NCI-H69 (cell line): Measurements from ENCODE around the gene FAM222B.

ENCODE experiments used
- DNase-seq: peaks from one replicate; lab custom pipeline; 2025; lab: John Stamatoyannopoulos, UW

The FAM222B gene

DNA sequence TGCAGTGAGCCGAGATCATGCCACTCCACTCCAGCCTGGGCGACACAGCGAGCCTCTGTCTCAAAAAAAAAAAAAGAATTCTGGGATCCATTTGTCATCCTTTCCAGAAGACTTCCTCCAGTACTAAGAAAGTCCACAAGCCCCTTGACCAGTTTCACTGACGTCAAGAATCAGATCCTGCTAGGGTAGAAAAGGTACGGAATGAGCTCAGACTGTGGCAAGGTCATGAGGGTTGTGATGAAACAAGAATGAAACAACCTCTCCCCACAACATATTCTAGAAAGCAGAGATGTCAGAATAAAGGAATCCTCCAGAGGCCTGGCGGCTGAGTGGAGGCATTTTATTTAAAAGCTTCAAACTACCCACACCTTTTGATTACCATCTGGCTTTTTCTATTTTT, 68.9 kb downstream of the FAM222B start:
- no peak for DNase-seq

DNA sequence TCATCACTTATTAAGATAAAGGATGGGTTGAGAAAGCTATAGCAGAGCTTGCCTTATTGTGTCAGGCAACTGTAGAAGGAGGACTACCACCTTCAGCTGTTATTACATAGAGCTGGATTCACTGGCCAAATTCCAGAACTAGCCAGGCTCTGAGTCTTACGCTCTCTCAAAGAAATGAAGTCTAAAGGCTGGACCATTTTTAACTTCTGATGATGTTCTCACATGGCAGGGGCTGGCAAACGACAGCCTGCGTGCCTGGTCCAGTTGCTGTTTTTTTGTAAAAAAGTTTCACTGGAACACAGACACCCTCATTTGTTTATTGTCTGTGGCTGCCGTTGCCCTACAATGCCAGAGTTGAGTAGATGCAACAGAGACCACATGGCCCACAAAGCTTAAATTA, 77.6 kb downstream of the FAM222B start:
- DNase-seq: no peak

DNA sequence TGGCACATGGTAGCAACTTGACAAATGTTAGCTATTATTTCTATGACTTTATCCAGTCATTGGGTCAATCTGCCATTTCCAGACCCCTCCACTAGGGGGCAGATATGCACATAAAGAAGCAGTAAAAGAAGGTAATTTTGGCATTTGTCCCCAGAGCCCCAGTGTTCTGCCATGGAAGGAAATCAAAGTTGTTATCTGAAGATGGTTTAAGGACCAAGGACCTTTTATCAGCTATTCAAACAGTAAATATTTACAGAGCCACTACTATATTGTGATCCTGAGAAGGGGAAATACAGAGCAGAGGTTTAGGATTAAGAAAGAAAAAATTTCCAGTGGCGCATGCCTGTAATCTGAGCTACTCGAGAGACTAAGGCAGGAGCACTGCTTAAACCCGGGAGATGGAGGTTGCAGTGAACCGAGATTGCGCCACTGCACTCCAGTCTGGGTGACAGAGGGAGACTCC, 78.8 kb downstream of the FAM222B start:
- DNase-seq: peak; percentile 80

DNA sequence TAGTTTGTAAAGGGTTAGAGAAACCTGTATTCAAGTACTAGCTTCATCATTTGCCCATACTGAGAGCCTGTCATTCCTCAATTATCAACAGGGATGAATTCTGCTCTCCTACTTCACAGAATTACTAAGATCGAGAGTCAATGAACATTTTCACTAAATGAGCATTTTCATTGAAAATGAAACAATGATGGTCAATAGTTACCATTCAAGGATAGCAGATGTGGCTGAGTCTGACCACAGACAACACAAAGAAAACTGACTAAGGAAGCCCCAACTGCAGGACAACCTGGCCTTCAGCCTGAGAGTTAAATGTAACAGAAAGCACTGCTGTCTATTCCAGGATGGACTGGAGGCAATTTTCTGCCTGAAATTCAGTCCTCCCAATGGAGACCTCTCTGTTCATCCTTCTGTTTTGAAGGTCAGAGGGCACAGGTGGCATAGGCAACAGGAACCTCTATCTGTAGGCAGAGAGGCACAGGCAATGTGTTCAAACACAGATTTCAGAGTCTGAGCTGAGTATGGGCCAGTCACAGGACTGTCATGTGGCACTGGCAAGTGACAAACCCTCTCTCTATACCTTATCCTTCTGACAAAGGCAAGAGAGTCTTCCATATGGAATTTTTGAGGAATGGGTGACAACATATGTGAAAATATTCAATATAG, 79.3 kb downstream of the FAM222B start:
- DNase-seq: no peak

DNA sequence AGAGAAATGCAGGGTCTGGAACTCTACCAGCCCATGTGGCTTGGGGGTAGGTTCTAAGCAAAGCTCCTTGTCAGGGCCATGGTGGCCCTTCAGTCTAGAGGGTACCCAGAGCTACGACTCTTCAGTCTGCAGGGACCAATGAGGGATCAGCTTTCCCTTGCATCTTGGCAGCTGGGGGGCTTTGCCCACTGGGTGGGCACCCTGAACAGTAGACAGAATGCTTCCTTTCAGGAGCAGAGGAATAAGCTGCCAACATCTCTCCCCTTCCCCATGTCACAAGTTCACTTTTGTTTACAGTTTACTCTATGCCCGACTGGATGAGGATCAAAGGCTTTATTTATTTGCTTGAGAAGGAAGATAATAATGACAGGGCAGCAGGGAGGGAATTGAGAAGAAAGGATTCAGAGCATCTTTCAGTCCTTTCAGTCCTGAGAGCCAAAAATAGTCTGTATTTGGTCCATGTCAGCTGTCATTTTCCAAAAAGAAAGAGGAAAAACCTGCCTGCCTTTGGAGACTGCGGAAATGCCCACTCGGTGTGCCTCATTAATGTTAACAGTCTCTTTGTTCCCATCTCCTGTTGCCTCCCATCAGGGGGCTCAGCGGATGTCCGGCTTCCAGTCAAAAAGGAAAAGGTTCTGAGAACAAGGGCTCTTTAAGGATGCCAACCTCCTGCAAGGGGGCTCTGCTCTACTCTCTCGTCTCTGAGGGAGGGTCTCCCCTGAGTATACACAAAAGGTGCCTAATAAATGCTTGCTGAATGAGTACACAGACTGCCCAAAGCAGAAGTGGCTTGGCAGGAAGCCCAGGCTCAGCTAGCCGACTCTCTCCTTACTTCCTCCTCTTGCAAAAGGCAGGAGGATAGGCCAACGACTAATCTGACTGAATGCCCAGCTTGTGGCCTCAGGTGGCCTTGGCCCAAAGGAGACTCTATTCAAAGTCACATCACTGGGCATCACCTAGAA, 81.7 kb downstream of the FAM222B start:
- DNase-seq: peak; percentile 92

DNA sequence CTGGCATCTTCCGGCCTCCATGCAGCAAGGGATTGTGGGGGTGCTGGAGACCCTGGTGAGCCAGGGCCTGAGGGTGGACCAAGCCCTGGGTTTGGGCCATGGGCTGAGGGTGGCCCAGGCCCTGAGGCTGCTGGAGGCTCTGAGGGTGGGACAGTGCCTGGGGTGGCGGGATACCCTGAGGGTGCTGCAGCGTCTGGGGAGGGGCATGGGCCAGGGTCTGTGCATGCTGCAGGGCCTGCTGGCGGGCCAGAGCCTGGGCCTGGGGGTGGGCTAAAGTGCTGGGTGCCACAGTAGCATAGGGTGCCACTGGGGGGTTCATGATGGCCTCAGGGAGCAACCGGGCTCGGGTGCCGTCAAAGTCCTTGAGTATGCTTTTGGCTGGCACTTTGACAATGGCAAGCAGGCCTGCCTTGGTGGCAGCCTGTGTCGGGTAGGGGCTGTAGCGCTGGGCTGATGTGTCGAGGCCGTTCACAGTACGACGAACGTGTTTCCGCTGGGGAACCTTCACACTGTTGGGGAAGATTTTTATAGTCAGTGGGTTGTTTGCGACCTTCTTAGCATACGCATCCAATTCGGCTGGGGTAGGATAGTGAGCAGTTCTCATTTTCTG, 83.2 kb downstream of the FAM222B start:
- DNase-seq: no peak

DNA sequence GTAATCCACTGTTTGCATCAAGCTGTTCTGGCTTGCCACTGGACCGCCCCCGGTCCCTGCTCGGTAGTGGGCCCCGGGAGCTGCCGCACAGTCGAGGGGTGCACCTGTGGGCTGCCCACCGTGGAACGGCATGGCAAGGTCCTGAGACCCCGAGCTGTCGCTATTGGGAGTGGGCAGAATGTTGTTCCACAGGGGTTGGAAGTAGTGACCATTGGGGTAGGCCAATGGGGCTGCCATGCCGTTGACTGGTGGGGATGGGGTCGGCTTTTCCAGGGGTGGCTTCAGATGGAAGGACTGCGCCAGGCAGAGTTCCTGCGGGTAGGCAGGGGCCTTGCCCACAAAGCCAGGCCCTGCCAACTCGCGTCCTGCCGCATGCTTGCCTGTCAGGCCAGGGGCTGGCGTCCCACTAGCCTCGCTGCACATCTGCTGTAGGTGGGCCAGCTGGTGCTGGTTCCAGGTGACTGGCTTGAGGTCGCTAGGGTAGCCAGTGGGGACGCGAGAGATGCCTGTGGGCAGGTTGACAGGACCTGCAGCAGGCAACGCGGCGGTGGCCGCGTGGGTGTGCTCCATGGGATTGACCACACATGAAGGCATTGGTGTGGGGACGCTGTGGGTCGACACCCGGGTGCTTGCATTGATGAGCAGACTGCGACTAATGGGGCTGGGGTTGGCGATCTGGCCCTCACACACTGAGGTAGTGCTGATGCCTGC, 84.0 kb downstream of the FAM222B start:
- no peak for DNase-seq

DNA sequence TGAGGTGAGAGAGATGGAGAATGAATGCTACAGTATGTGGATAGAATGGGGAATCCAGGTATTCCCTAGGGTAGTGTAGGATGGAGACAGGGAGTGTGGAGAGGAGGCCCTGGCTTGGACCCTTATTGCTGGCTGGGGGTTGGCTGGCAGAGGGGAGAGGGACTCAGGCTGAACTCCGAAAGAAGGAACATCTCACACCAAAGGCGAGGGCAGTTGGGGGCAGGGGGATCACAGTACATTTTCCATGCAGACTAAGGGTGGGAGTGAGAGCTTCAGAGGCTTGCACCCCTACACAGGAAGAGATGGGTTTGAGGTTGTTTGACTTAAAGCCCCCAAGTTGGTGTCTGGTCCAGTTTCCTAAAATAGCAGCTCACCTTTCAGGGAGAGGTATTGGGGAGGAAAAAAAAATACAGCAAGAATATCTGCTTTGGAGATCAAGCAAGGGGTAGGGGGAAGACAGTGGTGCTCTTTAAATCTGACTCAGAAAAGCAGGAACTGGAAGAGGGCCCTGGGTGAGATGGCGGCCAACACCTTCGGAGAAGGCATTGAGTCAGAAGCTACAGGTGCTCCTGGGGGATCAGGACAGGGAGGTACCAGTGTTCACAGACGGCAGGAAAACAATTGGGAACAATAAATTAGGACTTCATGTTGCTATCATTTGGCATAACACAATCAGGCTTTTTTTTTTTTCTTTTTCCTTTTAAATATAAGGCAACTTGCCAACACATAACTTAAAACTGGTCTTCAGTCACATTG, 86.4 kb downstream of the FAM222B start:
- DNase-seq: no peak

DNA sequence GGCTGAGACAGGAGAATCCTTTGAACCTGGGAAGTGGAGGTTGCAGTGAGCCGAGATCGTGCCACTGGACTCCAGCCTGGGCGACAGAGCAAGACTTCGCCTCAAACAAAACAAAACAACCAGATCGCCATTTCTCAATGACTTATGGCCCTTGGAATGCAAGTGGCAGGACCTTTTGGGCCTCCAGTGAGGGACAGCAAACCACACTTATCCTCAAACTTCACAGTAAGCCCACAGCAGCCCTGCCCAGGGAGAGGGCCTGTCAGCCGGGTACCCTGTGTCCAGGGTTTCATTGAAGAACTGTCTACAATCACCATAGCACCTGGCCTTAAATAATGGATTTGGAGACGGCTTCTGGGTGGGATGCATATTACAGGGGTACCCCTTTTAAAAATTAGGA, 87.1 kb downstream of the FAM222B start:
- no peak for DNase-seq

DNA sequence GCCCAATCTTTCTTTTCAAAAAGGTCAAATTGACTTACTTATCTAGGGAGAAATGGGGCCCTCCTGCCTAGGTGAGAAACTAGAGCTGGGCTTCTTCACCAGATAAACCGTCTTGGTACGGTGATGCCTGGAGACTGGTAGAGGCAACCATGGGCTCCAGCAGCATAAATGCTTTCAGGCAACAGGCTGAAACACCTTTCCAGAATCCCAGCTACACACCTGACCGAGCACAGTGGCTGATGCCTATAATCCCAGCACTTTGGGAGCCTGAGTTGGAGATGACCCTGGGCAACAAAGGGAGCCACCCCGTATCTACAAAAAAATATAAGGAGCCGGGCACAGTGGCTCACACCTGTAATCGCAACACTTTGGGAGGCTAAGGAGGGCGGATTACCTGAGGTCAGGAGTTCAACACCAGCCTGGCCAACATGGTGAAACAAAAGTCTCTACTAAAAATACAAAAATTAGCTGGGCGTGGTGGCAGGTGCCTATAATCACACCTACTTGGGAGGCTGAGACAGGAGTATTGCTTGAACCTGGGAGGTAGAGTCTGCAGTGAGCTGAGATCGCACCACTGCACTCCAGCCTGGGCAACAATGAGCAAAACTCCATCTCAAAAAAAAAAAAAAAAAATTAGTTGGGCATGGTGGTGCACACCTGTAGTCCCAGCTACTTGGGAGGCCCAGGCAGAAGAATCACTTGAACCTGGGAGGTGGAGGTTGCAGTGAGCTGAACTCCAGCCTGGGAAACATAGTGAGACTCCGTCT, 90.8 kb downstream of the FAM222B start:
- no peak for DNase-seq

DNA sequence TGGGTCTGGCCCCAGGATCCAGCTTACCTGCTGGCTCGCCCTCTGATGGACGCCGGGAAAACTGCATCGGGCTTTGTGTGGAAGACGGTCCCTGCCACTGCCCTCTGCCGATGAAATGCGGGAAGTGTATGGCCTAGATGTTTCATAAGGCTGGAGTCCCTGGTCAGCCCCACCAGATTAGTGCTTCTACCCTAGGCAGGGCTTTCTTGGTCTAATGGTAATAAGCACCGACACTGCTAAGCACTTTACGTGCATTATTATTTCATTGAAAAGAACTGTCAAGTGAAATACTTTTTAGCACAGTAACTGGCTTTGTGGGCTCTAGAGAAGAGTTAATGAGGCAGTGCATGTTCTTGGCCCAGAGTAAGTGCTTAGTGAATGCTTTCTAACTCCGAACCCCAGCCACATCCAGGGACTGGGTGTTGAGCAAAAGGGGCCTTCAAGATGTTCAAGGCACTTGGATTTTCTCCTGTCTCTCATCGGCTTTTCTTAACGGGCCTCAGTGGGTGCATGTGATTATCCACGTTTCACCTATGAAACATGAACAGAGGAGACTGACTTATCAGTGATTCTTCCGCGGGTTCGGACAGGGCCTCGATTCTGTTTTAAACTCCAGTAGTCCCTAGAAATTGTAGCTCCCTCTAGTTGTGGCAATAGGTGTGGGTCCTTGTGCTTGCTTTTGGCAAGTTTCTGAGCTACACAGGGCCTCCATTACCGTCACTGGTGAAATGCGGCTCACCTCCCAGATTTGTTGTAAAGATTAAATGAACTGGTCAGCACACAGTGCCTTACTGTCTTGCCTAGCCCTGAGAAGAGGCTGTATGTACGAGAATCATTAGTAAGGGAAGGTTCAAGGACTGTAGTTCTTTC, 92.2 kb downstream of the FAM222B start:
- peak; percentile 94 for DNase-seq

DNA sequence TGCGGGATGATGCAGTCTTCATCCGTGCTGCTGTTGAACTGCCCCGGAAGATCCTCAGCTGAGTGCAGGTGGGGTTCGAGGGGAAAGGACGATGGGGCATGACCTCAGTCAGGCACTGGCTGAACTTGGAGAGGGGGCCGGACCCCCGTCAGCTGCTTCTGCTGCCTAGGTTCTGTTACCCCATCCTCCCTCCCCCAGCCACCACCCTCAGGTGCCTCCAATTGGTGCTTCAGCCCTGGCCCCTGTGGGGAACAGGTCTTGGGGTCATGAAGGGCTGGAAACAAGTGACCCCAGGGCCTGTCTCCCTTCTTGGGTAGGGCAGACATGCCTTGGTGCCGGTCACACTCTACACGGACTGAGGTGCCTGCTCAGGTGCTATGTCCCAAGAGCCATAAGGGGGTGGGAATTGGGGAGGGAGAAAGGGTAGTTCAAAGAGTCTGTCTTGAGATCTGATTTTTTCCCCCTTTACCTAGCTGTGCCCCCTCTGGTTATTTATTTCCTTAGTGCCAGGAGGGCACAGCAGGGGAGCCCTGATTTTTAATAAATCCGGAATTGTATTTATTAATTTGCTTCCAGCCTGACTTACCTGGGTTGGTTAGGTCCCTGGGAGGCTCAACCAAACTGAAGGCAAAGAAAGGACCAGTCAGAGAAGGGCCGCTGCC, 92.9 kb downstream of the FAM222B start:
- DNase-seq: no peak

DNA sequence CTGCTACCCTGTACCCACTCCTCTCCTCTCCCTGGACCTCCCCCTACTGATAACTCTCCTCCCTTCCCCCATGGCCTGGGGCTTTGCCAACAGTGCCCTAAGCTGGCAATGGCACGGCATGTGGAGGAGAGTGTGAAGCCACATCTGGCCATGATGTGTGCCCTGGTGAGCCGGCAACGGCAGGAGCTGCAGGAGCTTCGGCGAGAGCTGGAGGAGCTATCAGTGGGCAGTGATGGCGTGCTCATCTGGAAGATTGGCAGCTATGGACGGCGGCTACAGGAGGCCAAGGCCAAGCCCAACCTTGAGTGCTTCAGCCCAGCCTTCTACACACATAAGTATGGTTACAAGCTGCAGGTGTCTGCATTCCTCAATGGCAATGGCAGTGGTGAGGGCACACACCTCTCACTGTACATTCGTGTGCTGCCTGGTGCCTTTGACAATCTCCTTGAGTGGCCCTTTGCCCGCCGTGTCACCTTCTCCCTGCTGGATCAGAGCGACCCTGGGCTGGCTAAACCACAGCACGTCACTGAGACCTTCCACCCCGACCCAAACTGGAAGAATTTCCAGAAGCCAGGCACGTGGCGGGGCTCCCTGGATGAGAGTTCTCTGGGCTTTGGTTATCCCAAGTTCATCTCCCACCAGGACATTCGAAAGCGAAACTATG, 93.6 kb downstream of the FAM222B start:
- no peak for DNase-seq

DNA sequence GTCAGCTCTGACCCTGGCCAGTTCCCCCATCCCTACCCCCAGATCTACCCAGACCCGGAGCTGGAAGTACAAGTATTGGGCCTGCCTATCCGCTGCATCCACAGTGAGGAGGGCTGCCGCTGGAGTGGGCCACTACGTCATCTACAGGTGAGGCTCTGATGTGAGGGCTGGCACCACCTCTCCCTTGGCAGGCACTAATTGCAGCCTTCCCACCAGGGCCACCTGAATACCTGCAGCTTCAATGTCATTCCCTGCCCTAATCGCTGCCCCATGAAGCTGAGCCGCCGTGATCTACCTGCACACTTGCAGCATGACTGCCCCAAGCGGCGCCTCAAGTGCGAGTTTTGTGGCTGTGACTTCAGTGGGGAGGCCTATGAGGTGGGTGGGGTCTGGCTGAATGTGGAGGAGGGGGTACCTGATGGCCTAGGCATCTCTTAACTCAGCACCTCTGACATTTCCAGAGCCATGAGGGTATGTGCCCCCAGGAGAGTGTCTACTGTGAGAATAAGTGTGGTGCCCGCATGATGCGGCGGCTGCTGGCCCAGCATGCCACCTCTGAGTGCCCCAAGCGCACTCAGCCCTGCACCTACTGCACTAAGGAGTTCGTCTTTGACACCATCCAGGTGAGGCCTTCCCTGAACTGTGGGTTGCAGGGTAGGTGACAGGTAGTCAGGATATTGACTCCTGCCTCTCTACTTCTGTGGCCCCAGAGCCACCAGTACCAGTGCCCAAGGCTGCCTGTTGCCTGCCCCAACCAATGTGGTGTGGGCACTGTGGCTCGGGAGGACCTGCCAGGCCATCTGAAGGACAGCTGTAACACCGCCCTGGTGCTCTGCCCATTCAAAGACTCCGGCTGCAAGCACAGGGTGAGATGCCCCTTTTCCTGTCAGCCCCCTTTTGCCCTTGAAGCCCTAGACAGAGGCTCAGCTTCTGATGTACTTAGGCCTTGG, 94.5 kb downstream of the FAM222B start:
- DNase-seq: no peak

DNA sequence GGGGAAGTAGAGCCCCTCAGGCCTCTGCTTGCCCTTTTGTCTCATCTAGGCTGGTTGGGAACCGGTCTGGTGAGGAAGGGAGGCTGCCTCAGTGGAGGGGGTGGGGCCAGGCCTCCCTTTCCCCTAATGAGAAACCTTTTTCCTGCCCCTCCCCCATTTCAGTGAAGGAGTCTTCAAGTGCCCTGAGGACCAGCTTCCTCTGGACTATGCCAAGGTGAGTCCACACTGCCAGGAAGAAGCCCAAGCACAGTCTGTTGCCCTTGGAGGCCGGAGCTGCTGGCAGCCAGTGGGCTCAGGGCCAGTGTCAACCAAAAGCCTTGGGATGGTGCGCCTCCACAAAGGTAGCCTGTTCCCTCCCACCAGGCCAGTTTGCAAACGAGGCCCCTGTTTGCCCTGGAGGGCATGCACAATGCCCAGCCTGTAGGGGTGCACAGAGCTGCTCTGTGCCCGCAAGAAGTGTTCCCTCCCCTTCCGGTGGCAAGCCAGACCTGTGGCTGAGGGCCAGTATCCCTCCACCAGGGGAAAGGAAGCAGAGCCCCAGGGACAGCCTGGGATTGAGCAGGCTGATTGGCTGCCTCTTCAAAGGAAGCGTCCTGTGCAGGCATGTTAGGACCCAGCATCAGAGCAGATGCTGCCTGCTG, 95.4 kb downstream of the FAM222B start:
- peak; percentile 51 for DNase-seq

DNA sequence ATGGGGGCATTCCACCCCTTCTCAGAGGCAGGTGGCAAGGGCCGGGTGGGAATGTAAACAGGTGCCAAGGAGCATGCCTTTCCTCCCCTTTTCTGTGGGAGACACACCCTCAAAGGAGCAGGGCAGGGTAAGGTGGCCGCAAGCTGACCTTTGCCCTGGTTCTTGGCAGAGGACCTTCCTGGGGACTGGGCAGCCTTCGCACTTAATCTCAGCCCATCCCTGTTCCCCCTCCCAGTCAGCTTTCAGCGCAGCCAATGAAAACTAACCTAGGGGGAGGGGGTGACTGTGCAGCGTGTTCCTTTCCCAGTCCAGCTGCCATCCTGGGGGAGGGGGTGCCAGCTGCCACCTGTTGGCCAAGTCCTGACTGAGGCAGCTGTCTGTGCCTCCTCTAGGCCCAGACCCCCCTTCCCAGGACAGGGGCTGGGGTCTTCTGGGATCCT, 96.0 kb downstream of the FAM222B start:
- peak; percentile 72 for DNase-seq
